HG03025 (cell line): ENCODE results near the gene RELN.

Experiments
- ATAC-seq: cut with Tn5 transposase; IDR thresholded peaks from one replicate; pipeline ENCODE4 v1.9.1; 2021; ENCODE audit warnings: mild to moderate bottlenecking, moderate library complexity; ENCODE audit not compliant: unreplicated experiment, low FRiP score

Gene RELN

DNA sequence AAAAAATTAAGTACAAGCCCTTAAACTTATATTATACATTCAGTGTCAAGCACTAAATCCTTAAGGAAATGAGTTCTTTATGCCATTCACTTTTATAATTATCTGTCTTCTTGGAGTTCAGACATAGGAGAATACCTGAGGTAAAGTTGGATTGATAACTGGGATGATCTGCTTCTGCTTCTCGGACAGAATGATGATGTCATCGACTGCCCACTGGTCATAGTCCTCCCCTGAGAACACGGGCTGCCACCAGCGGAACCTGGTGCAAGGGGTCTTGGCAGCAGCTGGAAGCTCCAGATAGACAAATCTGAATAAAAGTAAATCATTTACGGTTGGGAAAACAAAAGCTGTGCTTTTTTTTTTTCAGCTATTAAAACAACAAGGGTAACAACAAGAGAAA is 395.3 kb downstream of the RELN start:
- ATAC-seq, result no peak

DNA sequence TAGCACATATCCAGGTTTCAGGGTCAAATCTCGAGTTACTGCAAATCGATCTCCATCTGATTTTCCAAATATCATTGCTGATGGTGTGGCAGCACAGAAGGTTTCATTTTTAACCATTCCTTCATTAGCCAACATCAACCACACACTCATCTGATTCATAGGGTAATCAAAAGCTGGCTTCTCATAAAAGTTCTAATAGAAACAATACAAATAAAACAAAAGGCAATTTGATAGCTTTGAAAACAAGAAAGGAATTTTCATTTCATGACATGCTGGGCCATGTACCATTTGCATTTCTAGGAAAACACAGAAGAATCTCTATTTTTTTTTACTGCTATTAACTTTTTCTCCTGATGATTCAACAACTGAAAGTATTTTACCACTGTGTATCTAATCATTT is 395.8 kb downstream of the RELN start:
- ATAC-seq, result no peak

DNA sequence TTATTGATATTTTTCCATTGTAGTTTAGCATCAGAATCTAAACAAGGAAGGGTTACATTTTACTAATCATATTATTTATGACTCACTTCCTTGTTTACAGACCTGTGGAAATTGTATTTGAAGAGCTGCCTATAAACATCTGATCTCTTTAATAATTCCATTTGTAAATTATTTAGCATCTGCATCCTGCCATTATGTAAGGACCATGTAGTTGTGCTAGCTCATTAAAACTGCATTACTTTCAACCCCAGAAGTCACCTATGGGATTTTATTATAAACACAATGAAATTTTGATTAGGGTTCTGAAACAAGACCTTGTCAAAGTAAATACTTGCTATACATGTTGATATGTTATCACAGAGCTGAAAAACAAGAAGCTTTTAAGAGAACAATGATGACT is 396.6 kb downstream of the RELN start:
- no peak for ATAC-seq

DNA sequence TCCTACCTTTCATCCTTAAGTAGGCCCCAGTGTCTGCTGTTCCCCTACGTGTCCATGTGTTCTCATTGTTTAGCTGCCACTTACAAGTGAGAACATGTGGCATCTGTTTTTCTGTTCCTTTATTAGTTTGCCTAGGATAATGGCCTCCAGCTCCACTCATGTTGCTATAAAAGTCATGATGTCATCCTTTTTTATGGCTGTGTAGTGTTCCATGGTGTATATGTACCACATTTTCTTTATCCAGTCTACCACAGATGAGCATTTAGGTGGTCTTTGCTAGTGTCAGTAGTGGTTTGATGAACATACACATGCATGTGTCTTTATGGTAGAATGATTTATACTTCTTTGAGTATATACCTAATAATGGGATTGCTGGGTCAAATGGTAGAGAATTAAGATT is 397.3 kb downstream of the RELN start:
- no peak for ATAC-seq

DNA sequence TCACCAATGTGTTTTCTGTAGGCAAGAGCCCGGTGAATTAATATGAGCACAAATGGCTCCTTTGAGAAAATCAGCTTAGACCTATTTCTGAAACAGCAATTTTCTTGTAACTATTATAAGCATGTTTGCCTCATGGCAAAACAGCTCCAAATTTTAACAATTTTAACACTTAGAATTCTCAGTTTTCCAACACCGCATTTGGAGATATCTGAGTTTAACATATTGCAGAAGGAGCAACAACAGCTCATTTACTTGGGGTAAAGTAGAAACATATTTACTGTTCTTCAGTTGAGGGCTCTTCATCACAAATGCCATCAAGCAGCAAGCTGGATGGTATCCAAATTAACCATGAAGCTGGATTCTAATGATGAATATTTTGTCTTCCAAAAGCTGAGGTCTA is 409.4 kb downstream of the RELN start:
- ATAC-seq, result no peak

DNA sequence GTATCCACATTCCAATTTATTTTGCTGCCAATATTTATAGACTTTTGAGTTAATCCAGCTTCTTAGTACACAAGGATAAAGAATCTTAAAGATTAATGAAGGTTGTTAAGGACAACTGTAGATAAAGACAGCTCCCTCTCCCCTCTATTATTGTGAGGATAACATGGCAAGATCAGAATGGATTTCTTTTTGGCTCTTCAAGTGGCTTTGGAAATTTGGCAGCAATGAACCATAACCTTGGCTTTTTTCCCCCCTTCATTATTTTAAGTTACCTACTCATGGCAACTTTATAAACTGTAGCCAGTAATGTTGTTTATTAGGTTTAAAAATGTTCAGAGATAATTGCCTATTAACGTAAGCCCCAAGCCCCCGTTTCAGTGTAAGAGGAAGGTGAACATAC is 412.4 kb downstream of the RELN start:
- no peak for ATAC-seq

DNA sequence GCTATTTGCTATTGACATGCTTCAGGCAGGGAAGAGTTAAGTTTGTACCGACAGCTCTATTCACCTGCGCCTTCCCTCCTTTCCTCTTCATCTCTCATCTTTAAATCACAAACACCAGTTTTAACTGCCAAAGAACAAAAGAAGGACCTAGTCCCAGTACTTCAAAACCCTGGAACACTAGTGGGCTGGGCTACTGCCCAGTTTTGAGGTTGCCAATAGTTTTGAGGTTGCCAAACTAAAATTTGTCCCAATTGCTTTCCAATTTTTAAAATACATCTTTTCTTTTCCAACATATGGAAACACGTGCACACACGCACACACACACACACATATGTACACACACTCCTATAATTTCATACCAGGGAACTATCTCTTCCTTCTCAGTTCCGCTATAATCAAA is 412.8 kb downstream of the RELN start:
- no peak for ATAC-seq

DNA sequence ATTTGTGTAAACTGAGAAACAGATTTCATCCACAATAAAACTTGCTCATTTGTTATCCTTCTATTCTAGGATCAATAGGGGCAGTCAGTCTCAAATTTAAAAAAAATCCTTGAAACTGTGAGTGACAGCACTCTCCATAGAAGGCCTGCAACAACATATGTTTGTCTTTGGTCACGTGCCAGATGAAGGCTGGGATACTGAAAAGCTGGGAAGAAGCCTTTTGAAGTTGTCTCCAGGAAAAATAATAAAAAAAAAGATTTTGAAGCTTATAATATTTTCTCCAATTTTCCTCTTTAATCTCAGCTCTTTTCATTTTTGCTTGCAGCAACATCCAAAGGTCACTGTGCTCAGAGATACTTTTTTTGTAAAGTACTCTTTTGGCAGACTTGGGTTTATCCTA is 414.9 kb downstream of the RELN start:
- no peak for ATAC-seq

DNA sequence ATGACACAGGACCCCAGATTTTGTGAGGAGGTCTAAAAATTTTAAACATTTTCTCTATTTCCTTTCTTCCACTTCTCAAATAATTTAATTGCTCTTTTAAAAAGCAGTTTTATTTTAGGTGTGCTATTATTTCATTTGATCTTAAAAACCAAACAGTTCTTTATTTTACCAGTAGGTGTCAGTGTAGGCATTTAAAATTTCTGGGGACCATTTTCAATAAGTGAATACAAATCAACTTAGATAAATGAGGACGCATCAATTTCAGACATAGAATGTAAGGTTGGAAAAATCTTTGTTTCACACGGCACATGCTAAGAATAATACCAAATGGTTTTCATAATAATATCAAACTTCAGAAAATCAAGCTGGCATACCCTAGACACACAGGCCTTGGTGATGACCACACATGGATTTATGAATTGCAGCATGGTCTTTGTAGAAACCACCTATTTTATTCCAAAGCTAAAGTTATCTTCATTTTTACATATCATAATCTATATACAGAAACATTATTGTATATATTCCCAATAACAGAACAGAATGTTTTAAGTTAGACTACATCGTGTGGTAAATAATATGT is 415.9 kb downstream of the RELN start:
- no peak for ATAC-seq

DNA sequence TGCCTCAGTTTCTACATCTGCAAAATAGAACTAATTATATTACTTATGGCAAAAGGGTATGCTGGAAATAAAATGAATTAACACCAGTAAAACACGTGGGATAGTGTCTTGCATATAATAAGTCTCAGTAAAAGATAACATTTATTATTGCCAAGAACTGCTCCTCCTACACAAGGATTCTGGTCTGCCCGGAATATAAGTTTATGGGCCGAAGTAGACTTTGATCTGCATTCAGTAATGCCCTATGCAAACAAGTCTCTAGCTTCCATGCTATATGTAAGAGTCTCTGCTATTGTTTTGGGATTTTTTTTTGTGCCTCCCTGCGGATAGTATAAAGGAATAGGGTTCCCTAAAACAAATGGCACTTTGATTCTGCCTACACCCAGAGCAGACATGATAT is 417.9 kb downstream of the RELN start:
- ATAC-seq, result no peak

DNA sequence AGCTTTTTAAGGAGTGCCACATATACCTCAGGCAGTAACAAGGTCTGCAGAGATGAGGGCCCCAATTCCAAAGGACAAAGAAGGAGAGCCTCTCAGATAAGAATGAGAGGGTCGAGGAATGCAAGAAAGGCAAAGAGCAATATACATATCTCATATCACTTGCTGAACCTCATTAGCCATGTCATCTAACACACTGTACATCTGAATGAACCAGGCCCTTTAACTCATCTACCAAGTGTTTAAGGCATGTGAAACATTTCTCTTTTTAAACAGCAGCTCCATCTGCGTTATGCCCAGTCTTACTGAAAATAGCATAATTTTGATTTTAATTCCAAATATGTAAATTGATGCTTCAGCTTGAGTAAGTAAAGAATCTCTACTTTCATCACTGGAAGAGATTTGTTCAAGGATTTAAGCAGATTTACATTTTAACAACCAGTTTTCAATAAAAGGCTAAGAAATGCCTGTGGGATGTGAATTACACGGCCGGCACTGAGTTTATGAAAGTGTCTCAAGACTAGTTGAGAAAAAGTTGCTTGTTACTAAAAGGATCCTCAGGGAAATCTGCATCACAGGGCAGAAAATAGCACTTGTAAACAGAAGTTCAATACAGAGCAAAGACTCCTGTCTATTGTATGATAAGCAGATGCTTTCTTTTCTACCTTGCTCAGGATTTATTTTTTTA is 419.7 kb downstream of the RELN start:
- ATAC-seq, result no peak

DNA sequence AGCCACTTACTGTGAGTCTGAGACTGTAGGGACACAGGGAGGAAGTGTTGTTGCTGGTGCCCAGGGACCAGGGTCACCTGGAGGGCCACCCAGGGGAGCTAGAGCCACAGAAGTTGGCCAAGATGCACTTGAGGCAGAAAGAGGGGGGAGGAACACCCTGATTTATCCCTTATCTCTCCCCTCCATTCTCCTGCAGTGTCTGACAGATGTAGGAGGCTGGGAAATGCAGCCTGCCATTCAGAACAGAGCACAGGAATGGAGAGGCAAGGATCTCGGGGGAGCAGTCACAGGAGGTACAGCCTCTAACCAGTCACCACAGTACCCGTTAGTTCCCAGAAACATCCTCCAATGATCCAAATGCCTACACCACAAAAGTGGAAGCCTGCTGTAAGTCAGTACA is 425.0 kb downstream of the RELN start:
- ATAC-seq, result no peak

DNA sequence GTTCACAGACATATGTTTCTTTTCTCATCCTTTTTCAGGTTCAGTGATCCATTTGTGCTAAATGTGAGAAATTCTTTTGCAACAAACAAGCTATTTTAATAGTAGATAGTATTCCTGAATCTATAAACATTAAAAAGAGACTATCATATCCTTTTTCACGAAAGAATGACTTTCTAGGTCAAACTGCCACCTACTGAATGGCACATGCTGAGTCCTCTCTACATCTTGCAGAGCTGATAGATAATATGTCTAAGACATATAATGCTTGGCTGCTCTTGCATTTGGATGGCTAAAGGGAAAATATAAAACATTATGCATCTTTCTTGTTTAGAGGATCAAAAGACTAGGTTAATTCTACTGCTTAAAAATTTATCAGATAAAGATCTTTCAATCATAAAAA is 429.3 kb downstream of the RELN start:
- no peak for ATAC-seq

DNA sequence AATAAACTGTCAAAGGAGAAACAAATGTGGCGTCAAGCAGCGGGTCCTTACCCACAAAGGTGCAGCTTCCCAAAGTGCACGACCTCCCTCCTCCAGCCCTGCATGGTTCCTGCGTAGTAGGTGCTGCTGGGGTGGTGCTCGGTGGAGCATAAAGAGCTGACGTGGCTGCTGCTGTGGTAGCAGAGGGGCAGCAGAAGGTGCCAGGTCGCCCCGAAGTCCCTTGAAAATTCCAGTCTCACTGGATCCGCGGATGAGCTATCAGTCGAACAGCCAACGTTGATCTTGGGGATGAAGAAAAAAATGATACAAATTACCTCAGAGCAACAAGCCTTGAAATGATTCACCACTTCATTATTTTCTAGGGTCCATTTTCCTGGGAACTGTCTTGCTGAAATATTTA is 438.4 kb downstream of the RELN start:
- no peak for ATAC-seq

DNA sequence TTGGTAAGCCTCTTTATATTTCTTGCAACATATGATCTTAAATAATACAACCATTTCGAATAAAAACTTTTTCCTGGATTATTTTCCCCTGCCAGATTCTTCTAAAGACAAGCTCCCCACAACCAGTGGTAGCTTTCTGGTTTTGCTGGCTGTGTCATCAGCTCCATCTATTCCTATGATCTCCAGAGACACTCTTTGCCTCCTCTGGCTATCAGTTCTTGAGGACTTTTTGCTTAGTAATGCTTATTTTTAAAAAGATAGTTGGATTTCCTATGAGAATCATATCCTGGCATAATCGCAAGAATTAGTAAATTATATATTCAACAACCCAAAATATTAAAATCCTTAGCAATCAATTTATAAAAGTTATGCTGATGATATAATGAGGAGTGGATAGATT is 439.7 kb downstream of the RELN start:
- no peak for ATAC-seq

DNA sequence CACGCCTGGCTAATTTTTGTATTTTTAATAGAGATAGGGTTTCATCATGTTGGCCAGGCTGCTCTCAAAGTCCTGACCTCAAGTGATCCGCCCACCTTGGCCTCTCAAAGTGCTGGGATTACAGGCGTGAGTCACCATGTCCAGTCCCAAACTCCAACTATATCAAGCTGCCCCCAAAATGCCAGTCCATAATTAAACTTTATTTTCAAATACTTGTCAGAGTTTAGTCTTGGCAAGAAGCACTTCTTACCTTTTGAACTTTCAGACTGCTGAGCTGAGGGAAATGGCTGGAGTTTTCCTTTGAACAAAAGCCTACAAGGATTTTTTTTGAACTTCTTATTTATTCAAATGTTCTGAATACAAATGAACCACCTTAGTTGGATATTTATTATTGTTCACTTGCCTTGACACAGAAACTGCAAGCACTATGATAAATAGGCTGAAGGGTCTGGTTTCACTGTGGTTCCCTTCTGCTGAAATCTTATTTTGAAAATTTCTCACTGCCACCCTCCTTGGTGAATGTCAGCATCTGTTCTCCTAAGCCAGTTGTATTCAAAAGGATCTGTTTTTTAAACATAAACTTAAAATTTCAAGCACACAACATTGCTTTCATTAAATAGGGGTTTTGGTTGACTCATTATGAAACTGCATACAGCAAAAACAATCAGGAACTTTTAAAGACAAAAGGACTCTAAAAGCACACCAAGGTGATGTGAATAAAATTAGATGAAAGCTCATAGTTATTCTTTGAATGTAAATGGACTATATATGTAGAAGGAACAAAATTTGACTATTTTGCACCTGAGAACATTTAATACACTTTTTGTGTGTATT is 441.8 kb downstream of the RELN start:
- no peak for ATAC-seq

DNA sequence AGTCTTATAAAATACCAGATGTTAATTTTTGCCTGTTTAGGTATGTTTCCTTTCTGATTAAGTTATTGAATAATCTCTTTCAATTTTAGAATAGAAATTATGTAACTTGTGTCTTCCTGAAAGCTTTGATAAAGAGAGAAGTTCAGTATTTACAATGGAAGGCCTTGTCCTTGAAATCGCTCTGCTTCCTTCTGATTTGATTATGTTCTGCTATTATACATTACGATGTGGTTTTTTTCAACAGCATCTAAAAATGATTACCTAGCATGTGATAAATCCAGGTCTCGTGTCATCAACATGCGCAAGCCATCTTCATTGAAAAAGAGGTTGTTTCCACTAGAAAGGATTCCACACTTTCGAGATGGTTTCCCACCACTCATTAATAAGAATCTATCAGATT is 447.0 kb downstream of the RELN start:
- no peak for ATAC-seq

DNA sequence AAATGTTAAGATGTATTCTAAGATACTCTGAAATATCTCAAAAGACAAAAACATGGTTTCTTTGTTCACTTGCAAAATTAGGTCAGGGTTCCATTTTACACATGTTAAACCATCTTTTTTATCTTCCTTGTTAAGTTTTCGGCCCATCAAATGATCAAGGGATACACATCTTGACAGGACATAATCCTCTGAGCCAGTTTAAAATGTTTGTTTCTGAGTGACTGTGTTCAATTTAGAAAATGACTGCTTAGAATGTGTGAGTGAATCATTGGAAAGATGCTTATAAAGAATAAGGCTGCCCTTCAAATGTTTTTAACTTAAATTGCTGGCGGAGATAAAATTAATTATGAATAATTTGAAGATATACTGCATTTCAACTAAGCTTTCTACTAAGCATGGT is 447.5 kb downstream of the RELN start:
- no peak for ATAC-seq

DNA sequence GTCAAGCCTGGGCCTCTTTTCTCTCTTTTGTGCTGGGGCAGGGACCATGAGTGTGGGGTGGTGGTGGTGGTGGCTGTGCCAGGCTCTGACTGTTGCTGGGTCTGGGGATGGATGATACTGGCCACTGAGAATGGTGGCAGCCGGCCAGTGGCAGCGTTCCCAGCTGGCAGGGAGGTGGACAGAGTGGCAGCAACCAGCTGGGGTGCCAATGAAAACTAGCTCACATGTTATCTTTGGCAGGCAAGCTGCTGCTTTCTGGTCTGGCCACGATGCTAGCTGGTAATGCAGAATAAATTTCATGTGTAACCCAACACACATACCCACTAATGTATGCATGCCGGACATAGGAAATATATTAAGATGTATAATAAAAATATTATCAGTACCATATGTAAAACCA is 448.4 kb downstream of the RELN start:
- no peak for ATAC-seq

DNA sequence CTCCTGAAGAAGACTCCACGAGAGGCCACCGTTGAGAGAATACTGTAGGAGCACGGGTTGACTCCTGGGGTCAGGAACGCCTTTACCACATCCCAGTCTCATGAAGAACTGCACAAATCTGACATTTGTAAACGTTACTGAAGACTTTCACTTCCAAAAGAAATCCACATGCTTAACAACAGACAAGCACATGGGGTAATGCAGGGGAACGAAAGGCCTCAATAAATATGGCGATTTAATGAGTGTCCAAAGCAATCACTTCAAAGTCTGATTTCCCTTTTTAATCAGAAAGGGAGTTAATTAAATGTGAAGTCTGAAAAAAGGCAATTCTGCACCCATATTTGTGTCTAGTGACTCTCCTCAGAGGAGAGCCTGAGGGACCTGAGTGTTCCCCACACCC is 449.1 kb downstream of the RELN start:
- no peak for ATAC-seq

DNA sequence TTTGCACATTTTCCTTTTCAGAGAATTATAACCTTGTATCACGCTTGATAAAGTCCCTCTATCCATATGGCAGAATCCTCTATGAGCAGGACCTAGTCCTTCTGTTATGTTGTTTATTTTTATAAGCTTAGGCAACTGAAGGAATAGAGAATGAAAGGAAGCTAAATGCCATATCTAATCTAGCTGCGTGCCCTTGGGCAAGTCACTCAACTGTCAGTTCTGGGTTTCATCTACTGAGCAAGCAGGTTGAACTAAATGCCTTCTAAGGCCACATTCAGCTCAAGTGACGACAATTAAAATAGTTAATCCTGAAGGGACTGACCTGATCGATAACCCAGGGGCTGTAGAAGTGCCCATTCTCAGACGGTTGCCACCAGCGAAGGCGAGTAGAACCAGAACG is 449.6 kb downstream of the RELN start:
- ATAC-seq, result no peak
